ENCODE measurements around the gene FBRS.
A peak's percentile ranks its signal among the peaks of the same experiment; 100 is the strongest.
"Not testable (repeated sequence)": the region's sequence is repeated elsewhere in the genome, so short reads cannot be mapped to it uniquely, and the experiment has no call there.

FBRS gene

DNA sequence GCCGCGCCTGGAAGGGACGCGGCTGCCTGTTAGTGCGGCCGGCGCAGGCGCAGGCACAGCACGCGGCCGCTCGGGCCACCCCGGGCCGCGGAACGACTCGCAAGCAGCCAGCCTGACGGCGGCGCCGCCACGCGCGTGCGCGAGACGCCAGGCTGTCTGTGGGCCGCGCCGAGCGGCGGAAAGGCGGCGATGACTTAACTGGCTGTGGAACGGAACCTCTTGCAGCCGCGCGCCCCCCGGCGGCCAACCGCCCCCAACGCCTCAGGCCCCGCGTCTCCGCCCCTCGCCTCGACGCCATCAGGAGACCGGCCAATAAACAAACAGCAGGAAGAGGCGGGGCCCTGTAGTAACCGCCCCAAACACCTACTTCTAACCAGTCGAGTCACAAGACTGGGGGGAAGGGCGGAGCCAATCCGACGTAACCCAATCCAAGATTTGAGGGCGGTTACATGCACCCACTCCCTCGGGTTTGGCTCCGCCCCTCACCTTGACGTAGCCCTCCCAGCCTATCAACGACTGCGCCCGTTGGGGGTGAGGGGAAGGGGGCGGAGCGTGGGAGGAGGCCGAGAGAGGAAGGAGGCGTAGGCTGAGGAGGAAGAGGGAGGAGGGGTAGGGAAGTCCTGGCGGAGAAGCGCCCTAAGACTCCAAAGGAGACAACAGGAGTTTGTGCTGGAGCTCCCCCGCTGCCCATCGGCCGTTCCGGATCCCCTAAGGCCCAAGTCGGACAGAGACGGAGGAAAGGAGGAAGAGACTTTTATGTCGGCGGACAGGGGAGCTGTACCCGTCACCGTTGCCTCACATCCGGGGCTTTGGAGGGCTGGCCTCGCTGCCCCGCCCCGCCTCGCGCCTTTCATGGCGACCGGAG lies at the start of gene FBRS:
Gene FBRS, plus strand, starts transcription at position 566 of the 865 bp plus-strand sequence. CDS start 1,088 bp downstream, outside the sequence.
- peak; percentile 100 for DNase-seq

- DNase-seq: peak; percentile 49
Measured at GRCh38 chr16:30609002-30609925, 49.0 kb upstream of the FBRS start.

- DNase-seq: peak; percentile 98
Measured at GRCh38 chr16:30609926-30610839, 48.0 kb upstream of the FBRS start, which contains the start of gene ZNF689. Gene ZNF689 (minus strand): TSS chr16:30610389. CDS start chr16:30610041, 348 bp downstream.

GRCh38 chr16:30615358-30616091 lies 42.7 kb upstream of the FBRS start:
- DNase-seq: peak; percentile 73

GRCh38 chr16:30619202-30619601 lies 39.0 kb upstream of the FBRS start:
- no peak for DNase-seq

- DNase-seq: no peak
Measured at GRCh38 chr16:30619638-30620037, 38.6 kb upstream of the FBRS start.

DNA sequence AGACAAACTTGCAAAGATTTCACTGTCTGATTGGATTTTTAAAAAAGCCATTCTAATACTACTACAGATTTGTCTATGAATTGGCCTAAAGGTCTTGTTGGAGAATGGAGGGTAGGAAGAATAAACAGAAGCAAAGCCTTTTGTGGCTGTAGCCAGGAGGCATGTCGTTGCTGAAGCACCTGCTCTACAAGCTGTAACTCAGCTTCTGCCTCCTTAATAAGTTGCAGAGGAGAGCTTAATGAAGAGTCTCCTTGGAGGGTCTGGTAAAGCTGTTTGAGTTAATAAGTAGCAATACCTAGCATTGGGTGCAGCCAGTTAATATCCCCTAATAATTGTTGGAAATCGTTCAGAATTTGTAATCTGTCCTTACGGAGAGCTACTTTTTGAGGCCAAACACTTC lies 38.1 kb upstream of the FBRS start:
- DNase-seq: no peak

DNA sequence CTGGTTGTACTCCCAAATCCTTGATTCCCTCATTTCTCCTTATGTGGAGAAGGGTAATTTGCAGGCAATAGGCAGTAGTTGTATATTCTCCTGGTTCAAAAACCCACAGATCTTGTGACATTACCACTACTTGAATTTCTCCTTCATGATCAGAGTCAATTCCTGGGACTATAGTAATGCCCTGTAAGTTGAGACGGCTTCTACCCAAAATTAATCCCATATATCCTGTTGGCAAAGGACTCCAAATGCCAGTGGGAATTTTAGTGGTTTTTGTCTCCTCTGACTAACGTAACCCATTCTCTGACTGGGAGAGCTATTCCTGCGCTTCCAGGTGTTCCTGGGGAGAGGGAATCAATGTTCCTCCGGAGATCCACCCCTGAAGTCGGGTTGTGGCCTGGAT lies 36.5 kb upstream of the FBRS start:
- no peak for DNase-seq

DNA sequence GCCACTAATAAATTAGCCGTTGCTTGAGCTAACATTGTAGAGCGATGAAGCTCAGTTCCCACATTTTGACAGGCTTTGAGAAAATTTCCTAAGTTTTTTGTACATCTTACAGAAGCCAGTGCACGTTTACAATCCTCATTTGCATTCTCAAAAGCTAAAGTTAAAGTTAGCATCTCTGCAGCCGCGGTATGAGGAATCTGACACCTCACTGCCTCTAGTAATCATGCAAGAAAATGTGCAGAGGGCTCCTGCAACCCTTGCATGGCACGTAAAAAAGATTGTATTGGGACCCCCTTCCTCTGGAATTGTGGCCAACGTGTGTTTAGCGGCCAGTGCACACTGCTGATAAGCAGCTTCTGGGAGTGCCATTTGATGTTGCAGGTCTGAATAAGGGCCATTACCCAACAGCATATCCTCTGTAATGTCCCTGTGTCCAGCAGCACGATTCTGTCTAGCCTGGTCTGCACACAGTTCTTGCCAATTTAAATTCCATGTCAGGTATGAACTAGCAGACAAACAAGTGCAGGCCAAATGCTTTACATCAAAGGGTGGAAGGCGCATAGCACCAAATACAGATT lies 35.7 kb upstream of the FBRS start:
- DNase-seq: no peak

DNA sequence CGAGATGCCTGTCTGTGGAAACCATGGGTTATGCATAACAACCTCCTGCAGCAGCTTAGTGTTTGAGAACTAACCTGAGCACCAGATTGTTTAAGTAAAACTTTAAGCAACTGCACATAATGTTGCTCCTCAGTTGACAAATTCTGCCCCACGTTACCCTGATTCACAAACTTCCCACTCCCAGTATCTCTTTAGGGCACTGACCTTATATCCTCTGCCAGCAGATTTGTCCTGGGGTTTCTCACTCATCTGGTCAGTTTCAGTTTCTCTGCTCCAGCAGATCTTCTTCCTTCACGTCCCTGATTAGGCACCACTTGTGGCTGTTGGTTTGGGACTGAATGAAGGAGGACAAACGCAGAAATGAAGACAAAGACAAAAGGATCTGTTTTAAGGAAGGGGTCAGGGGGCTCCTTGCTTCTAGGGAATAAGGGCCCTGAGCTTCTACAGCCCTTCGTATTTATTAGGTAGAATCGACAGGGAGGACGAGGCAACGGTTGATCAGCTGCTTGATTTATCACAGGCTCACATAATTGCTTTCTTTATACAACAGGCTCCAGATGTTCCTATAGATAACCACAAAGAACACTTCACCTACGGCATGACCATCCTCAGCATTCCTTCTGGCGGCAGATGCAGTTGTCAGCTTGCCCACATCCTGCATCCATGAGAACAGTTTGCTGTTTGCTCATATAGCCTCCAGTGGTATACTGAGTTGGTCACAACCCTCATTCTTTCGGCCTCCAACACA lies 34.5 kb upstream of the FBRS start:
- no peak for DNase-seq

- DNase-seq: no peak
Measured at GRCh38 chr16:30626236-30626635, 32.0 kb upstream of the FBRS start.

DNA sequence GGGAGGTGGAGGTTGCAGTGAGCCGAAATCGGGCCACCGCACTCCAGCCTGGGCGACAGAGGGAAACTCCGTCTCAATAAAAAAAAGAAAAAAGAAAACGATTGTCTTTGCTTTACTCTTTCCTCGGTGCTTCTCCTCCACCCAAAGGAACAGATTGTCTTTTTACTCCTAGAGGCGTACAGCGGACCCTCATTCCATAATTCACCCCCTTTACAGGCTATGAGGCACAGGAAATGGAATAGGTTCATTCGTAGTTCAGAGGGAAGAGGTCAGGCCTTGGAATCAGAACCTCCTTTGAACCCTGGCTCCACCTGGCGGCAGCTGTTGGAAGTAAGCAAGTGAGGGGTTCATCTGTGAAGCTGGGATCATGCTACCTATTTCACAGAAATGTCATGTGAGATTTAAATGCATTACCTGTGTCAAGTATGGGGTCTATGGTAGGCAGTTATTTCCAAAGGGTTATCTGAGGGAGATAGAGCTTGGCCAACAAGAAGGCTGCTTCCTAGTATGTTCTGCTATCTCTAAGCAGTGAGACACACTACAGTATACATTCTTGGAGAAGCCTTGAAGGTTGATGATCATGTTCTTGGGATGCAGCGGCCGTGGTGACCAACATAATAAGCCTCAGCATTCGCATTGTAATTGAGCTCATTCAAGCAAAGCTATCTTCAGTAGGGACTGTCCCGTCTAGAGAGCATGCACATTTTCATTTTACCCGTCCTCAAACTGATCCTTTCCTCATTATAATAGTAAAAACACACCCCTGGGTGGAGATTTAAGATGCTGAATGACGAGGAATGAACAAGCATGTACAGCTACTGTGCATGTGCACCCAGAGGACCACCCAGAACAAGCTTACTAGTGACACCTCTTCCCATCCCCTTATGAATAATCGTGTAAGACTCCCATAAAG lies 29.3 kb upstream of the FBRS start:
- peak; percentile 88 for DNase-seq

DNA sequence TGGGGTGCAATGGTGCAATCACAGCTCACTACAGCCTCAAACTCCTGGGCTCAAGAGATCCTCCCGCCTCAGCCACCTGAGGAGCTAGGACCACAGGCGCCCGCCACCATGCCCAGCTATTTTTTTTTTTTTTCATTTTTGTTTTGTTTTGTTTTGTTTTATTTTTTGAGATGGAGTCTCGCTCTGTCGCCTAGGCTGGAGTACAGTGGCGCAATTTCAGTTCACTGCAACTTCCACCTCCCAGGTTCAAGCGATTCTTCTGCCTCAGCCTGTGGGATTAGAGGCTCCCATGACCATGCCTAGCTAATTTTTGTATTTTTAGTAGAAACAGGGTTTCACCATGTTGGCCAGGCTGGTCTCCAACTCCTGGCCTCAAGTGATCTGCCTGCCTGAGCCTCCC lies 25.8 kb upstream of the FBRS start:
- not testable (repeated sequence) for DNase-seq

GRCh38 chr16:30633526-30633925 lies 24.7 kb upstream of the FBRS start:
- DNase-seq: no peak

GRCh38 chr16:30636599-30636998 lies 21.6 kb upstream of the FBRS start:
- DNase-seq: no peak

- not testable (repeated sequence) for DNase-seq
Measured at GRCh38 chr16:30637139-30637538, 21.1 kb upstream of the FBRS start.

DNA sequence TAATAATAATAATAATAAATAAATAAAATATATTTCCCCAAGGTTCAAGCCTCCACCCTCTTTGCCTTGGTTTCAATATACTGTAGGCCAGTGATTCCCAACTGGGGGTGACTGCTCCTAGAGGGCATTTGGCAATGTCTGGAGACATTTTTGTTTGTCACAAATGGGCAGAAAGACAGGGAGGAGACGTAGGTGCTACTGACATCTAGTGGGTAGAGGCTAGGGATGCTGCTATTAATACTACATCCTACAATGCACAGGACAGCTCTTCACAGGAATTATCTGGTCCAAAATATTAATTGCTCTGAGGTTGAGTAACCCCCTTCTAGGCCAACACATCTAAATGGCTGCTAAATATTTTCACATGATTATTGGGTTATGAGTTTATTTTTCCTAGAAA lies 20.3 kb upstream of the FBRS start:
- DNase-seq: peak; percentile 60

DNA sequence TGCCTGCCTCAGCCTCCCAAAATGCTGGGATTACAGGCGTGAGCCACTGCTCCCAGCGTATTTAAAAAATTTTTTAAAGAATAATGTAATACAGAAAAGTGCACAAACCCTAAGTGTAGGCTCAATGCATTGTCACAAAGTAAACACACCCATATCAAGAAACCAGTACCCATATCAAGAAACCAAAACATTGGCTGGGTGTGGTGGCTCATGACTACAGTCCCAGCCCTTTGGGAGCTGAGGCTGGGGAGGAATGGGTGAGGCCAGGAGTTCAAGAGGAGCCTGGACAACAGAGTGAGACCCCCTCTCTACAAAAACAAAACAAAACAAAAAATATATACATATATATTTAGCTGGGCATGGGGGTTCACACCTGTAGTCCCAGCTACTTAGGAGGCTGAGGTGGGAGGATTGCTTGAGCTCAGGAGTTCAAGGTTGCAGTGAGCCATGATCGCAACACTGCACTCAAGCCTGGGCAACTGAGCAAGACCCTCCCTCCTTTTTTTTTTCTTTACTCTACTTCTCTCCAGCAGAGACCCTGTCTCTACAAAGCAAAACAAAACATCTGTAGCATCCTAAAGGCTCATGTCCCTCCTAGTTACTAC lies 16.8 kb upstream of the FBRS start:
- no peak for DNase-seq

- DNase-seq: no peak
Measured at GRCh38 chr16:30644334-30644830, 13.8 kb upstream of the FBRS start.

Measured in CD4-positive, alpha-beta T cell treated with Interleukin-10 for 1 hour (primary cell).